GM12878 (cell line): Measurements from ENCODE around the gene E2F2. TPM values are rescaled to one million over a fixed set of nuclear protein-coding genes. Genes with fewer than 3 reads are reported as not detected.

Source experiments
- ATAC-seq: fragments of 200-7000 bp; cut with Tn5 transposase; 3 replicates; pipeline ENCODE4 v1.9.1; 2020; ENCODE audit warnings: mild to moderate bottlenecking, moderate library complexity
- BruUV-seq: library from RNA; stranded (reverse); fragments of 400-500 nt; replicated peaks from 2 replicates; lab custom pipeline; 2021; lab: Mats Ljungman, UMichigan
- CTCF ChIA-PET: fragments of 300-600 bp; sonication (Branson Sonifier 250); formaldehyde crosslinking; extraction: SDS; loops from one replicate; lab custom pipeline; 2021; ENCODE audit warnings: inconsistent platforms; lab: Yijun Ruan, JAX
- POLR2A ChIA-PET: fragments of 350-600 bp; formaldehyde crosslinking; extraction: SDS; loops from one replicate; lab custom pipeline; 2021; ENCODE audit warnings: inconsistent platforms; lab: Charles Lee
- RAD21 ChIA-PET: fragments of 300-600 bp; sonication (Branson Sonifier 250); formaldehyde crosslinking; loops from one replicate; lab custom pipeline; 2023; ENCODE audit warnings: antibody characterized with exemption; ENCODE audit not compliant: unreplicated experiment; lab: Charles Lee
- SMC1A ChIA-PET: fragments of 300-600 bp; sonication (Branson Sonifier 250); formaldehyde crosslinking; loops from one replicate; lab custom pipeline; 2023; ENCODE audit not compliant: unreplicated experiment, uncharacterized antibody; lab: Charles Lee
- DNase-seq: peaks from one replicate; pipeline ENCODE4 v3.0.0-alpha.2; 2011; ENCODE audit warnings: low read depth, low spot score
- FAIRE-seq: peaks from 3 replicates; lab custom pipeline; 2011; peaks lifted over from hg19 to GRCh38; lab: Jason Lieb, UNC
- H2AFZ ChIP-seq: 2 replicates; pipeline ENCODE4 v1.6.0; 2011; ENCODE audit warnings: low read depth, low read length, control low read depth; ENCODE audit not compliant: control insufficient read depth
- H3K27ac ChIP-seq: 2 replicates; pipeline ENCODE4 v1.5.1; 2011; ENCODE audit warnings: control low read depth; ENCODE audit not compliant: control insufficient read depth, insufficient read depth
- H3K27me3 ChIP-seq, 2 experiments: replicated peaks in 1 of 2; 2 replicates each; pipeline versions ENCODE4 v1.6.0 to v1.6.1; 2011; ENCODE audit warnings: low read length in 1 of 2; ENCODE audit not compliant: control insufficient read depth in 2 of 2, insufficient read depth in 2 of 2
- H3K36me3 ChIP-seq, 2 experiments: 2 replicates each; pipeline ENCODE4 v1.5.1; 2011; ENCODE audit warnings: low read length in 1 of 2; ENCODE audit not compliant: control insufficient read depth in 2 of 2, insufficient read depth in 2 of 2
- H3K4me1 ChIP-seq: 2 replicates; pipeline ENCODE4 v1.6.1; 2011; ENCODE audit warnings: mild to moderate bottlenecking, low read length, moderate library complexity, mixed read lengths; ENCODE audit not compliant: control insufficient read depth, insufficient read depth
- H3K4me2 ChIP-seq: 2 replicates; pipeline ENCODE4 v1.6.0; 2011; ENCODE audit warnings: control low read depth; ENCODE audit not compliant: control insufficient read depth, insufficient read depth
- H3K4me3 ChIP-seq: fragments of 200-600 bp; sonication (generic); 2 replicates; pipeline ENCODE4 v1.5.1; 2016
- H3K79me2 ChIP-seq: 2 replicates; pipeline ENCODE4 v1.6.0; 2011; ENCODE audit warnings: low read length; ENCODE audit not compliant: control insufficient read depth, insufficient read depth
- H3K9ac ChIP-seq: 2 replicates; pipeline ENCODE4 v1.8.0; 2011; ENCODE audit warnings: low read length, control low read depth, mixed read lengths; ENCODE audit not compliant: control insufficient read depth, insufficient read depth
- H3K9me3 ChIP-seq: replicated peaks from 3 replicates; pipeline ENCODE4 v1.5.1; 2011; ENCODE audit warnings: mild to moderate bottlenecking, low read length; ENCODE audit not compliant: control insufficient read depth, insufficient read depth
- H4K20me1 ChIP-seq: 2 replicates; pipeline ENCODE4 v1.6.0; 2011; ENCODE audit not compliant: control insufficient read depth, insufficient read depth
- BCL11A ChIP-seq: IDR thresholded peaks from 2 replicates; pipeline ENCODE4 v1.6.1; 2011; ENCODE audit warnings: low read depth, low read length
- CHD1 ChIP-seq: IDR thresholded peaks from 2 replicates; pipeline ENCODE4 v1.6.1; 2012; ENCODE audit warnings: low read depth, low read length, improper control_type of control experiment
- IKZF2 ChIP-seq, 2 experiments: fragments of 450-650 bp; IDR thresholded peaks; 2 replicates each; pipeline ENCODE4 v1.6.1; 2017; ENCODE audit warnings: mild to moderate bottlenecking in 2 of 2, moderate library complexity in 2 of 2
- RAD51 ChIP-seq: fragments of 450-650 bp; IDR thresholded peaks from 2 replicates; pipeline ENCODE4 v1.6.1; 2016; ENCODE audit warnings: moderate library complexity, mild to moderate bottlenecking, inconsistent platforms
- RCOR1 ChIP-seq: conservative IDR thresholded peaks from 2 replicates; pipeline ENCODE4 v1.6.1; 2012; ENCODE audit warnings: low read depth, low read length, improper control_type of control experiment
- RFX5 ChIP-seq: IDR thresholded peaks from 2 replicates; pipeline ENCODE4 v1.6.1; 2011; ENCODE audit warnings: low read depth, low read length, improper control_type of control experiment
- SMAD1 ChIP-seq: fragments of 450-650 bp; IDR thresholded peaks from 2 replicates; pipeline ENCODE4 v1.6.1; 2018; ENCODE audit warnings: mild to moderate bottlenecking, low read depth; ENCODE audit not compliant: partially characterized antibody
- TCF12 ChIP-seq: IDR thresholded peaks from 2 replicates; pipeline ENCODE4 v1.6.1; 2011; ENCODE audit warnings: low read depth, mild to moderate bottlenecking, low read length
- TCF3 ChIP-seq: IDR thresholded peaks from 2 replicates; pipeline ENCODE4 v1.6.1; 2012; ENCODE audit warnings: low read depth, mild to moderate bottlenecking, low read length, borderline replicate concordance; ENCODE audit not compliant: insufficient read depth
- USF2 ChIP-seq: IDR thresholded peaks from 2 replicates; pipeline ENCODE4 v1.6.1; 2011; ENCODE audit warnings: low read depth, low read length, improper control_type of control experiment, borderline replicate concordance
- ZBED1 ChIP-seq: IDR thresholded peaks from 2 replicates; pipeline ENCODE4 v1.6.1; 2016; ENCODE audit warnings: borderline replicate concordance
- WGBS: methylation state at CpG from one replicate; pipeline ENCODE4 v1.1.6; 2016; ENCODE audit warnings: low lambda C conversion rate; ENCODE audit not compliant: insufficient replicate concordance, insufficient coverage; ENCODE audit errors: missing lambda C conversion rate; 5-methylcytosine and 5-hydroxymethylcytosine counted together
- in situ Hi-C: fragments of 300-500 bp; cut with MboI; formaldehyde crosslinking; loops from 9 replicates; pipeline ENCODE4 v1.14.3; 2018; ENCODE audit warnings: mixed read lengths
- intact Hi-C: fragments of 100-400 bp; cut with micrococcal nuclease; formaldehyde crosslinking; loops from one replicate; pipeline ENCODE4 v1.14.2; 2022; ENCODE audit not compliant: unreplicated experiment
- polyA plus RNA-seq, 11 experiments: library from polyadenylated mRNA; depleted of rRNA in 4 of 11; unstranded in 6 of 11; stranded (reverse) in 5 of 11; fragments of >200 nt; fragmentation: Nextera tagmentation in 4 of 11; fragmentation: Illumina TruSeq in 1 of 11; extraction: Ambion mirVana in 4 of 11; extraction: Trizol in 1 of 11; gene quantifications; 1 replicate in 1 of 11; 2 replicates in 10 of 11; pipeline versions ENCODE4 v1.2.1 to v1.2.3, GENCODE V29; 2011 to 2016; ENCODE audit warnings: inconsistent platforms in 2 of 11, missing spikeins in 2 of 11, low read depth in 1 of 11
- total RNA-seq, 4 experiments: library from RNA; depleted of rRNA in 3 of 4; stranded (reverse); fragments of >200 nt in 3 of 4; fragmentation: Illumina TruSeq in 1 of 4; extraction: Trizol in 1 of 4; gene quantifications; 2 replicates each; pipeline versions ENCODE4 v1.2.1 to v1.2.3, GENCODE V29; 2013 to 2021

Gene E2F2
- total and polyA plus RNA-seq, 10 of the 15 experiments (the other 5 are each of a cell fraction or from before 2014, with no cell fraction given): 3.8 to 27.2 (median 14.6) TPM

GRCh38 chr1:23466423-23466989 is 64.5 kb downstream of the E2F2 start (continued):
- no peak for TF ChIP-seq USF2
- no peak for TF ChIP-seq RAD51

GRCh38 chr1:23463286-23463685 is 67.7 kb downstream of the E2F2 start:
- RAD21 ChIA-PET: no interaction called here
- intact Hi-C loops: no loop called here
- no peak for TF ChIP-seq ZBED1
- no peak for TF ChIP-seq BCL11A
- no peak for TF ChIP-seq RCOR1
- no peak for TF ChIP-seq IKZF2 (IDR thresholded peaks at IDR 0.05)
- TF ChIP-seq TCF3: no peak
- no peak for TF ChIP-seq SMAD1
- no peak for TF ChIP-seq RFX5
- TF ChIP-seq TCF12: no peak
- no peak for TF ChIP-seq CHD1
- FAIRE-seq (no peak), DNase-seq (no peak), ATAC-seq (no peak)
- 0% methylated on average over 3 of the region's 3 CpGs for WGBS
- no peaks in the 10 kb centered on the region for H3K9me3 ChIP-seq
- H3K4me3 ChIP-seq: no peak overlapping the region
- H3K4me2 ChIP-seq: no peak overlapping the region
- CTCF ChIA-PET: interaction anchor here (0.5 kb wide), 1 partner anchor 194 kb away, joined by 3 read pairs; no protein-coding TSS in a partner anchor
- no peaks in the 10 kb centered on the region for H3K4me1 ChIP-seq
- POLR2A ChIA-PET: no interaction called here
- H3K36me3 ChIP-seq: no peaks in the 10 kb centered on the region
- H3K79me2 ChIP-seq: no peaks in the 10 kb centered on the region
- SMC1A ChIA-PET: no interaction called here
- BruUV-seq: no TSS peak
- in situ Hi-C loops: no loop called here
- no peaks in the 10 kb centered on the region; a peak in 1 of 4 replicates for H3K27me3 ChIP-seq
- no peak overlapping the region for H2AFZ ChIP-seq
- H3K9ac ChIP-seq: no peak overlapping the region
- no peak overlapping the region for H3K27ac ChIP-seq
- no peaks in the 10 kb centered on the region for H4K20me1 ChIP-seq
